H1 (cell line): ENCODE results near the gene TMEM174. TPM values are rescaled to one million over a fixed set of nuclear protein-coding genes. Genes with fewer than 3 reads are reported as not detected.

ENCODE experiments used
- CTBP2 ChIP-seq: IDR thresholded peaks from 2 replicates; pipeline ENCODE4 v1.7.0; 2011; ENCODE audit warnings: borderline replicate concordance, mild to moderate bottlenecking, moderate library complexity, mixed read lengths, low read length; ENCODE audit not compliant: insufficient read depth, insufficient read length
- JUND ChIP-seq: IDR thresholded peaks from 2 replicates; pipeline ENCODE4 v1.6.1; 2011; ENCODE audit warnings: mild to moderate bottlenecking, improper control_type of control experiment, low read length
- SP1 ChIP-seq: IDR thresholded peaks from 2 replicates; pipeline ENCODE4 v1.6.1; 2011; ENCODE audit warnings: low read depth, low read length
- SP4 ChIP-seq: IDR thresholded peaks from 2 replicates; pipeline ENCODE4 v1.6.1; 2012; ENCODE audit warnings: low read length, inconsistent platforms
- polyA plus RNA-seq, 7 experiments: library from polyadenylated mRNA; depleted of rRNA in 3 of 7; stranded (reverse) in 5 of 7; unstranded in 2 of 7; fragments of >200 nt in 5 of 7; fragments of 200-250 nt in 2 of 7; gene quantifications; 1 replicate in 5 of 7; 2 replicates in 1 of 7; 4 replicates in 1 of 7; pipeline versions ENCODE4 v1.2.1 to v1.2.3, GENCODE V29; 2011 to 2013; ENCODE audit warnings: missing spikeins in 2 of 7, mixed read lengths in 2 of 7
- total RNA-seq: library from RNA; stranded (reverse); fragmentation: NEBNext Ultra II Directional; extraction: Animal tissue kit (Norgen Biotek cat#: 25700); gene quantifications from 2 replicates; pipeline ENCODE4 v1.2.1, GENCODE V29; 2021
- TF ChIP-seq, protein P1 (sequence below): fragments of 300-600 bp; sonication (generic); IDR thresholded peaks from 2 replicates; pipeline ENCODE4 v1.7.1; 2012; ENCODE audit warnings: low read length, moderate library complexity, mild to moderate bottlenecking, inconsistent platforms; ENCODE audit not compliant: insufficient replicate concordance
- TF ChIP-seq, protein P2 (sequence below), 3 experiments: IDR thresholded peaks; 1 replicate in 2 of 3; 2 replicates in 1 of 3; pipeline versions ENCODE4 v1.5.1 to v1.6.1; 2011; ENCODE audit warnings: low read length in 3 of 3, mild to moderate bottlenecking in 3 of 3, inconsistent platforms in 2 of 3, low read depth in 1 of 3, moderate library complexity in 1 of 3; ENCODE audit not compliant: insufficient read depth in 1 of 3; ENCODE audit errors: control extremely low read depth in 1 of 3

The TMEM174 gene
- total and polyA plus RNA-seq, 2 of the 8 experiments (the other 6 are each of a cell fraction or from before 2014, with no cell fraction given) = not detected

DNA sequence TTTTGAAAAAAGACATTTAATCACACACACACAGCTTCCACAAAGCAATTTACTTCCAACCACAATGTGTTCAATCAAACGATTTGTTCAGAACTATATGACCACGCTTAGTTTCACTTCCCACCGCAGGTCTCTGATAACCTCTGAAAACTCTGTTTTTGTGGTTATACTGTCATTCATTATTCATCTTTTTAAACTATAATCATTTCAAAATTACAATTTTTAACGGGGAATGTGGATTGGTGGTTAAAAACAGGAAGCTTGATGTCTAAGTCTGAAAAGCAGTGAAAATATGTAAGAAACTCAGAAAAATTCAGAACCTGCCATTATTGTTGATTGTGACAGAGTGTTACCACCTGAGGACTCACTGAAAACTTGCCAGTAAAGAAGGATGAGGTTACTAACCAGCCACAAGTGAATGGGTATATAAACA, 12.7 kb upstream of the TMEM174 start (continued):
- TF ChIP-seq, protein P1, sequence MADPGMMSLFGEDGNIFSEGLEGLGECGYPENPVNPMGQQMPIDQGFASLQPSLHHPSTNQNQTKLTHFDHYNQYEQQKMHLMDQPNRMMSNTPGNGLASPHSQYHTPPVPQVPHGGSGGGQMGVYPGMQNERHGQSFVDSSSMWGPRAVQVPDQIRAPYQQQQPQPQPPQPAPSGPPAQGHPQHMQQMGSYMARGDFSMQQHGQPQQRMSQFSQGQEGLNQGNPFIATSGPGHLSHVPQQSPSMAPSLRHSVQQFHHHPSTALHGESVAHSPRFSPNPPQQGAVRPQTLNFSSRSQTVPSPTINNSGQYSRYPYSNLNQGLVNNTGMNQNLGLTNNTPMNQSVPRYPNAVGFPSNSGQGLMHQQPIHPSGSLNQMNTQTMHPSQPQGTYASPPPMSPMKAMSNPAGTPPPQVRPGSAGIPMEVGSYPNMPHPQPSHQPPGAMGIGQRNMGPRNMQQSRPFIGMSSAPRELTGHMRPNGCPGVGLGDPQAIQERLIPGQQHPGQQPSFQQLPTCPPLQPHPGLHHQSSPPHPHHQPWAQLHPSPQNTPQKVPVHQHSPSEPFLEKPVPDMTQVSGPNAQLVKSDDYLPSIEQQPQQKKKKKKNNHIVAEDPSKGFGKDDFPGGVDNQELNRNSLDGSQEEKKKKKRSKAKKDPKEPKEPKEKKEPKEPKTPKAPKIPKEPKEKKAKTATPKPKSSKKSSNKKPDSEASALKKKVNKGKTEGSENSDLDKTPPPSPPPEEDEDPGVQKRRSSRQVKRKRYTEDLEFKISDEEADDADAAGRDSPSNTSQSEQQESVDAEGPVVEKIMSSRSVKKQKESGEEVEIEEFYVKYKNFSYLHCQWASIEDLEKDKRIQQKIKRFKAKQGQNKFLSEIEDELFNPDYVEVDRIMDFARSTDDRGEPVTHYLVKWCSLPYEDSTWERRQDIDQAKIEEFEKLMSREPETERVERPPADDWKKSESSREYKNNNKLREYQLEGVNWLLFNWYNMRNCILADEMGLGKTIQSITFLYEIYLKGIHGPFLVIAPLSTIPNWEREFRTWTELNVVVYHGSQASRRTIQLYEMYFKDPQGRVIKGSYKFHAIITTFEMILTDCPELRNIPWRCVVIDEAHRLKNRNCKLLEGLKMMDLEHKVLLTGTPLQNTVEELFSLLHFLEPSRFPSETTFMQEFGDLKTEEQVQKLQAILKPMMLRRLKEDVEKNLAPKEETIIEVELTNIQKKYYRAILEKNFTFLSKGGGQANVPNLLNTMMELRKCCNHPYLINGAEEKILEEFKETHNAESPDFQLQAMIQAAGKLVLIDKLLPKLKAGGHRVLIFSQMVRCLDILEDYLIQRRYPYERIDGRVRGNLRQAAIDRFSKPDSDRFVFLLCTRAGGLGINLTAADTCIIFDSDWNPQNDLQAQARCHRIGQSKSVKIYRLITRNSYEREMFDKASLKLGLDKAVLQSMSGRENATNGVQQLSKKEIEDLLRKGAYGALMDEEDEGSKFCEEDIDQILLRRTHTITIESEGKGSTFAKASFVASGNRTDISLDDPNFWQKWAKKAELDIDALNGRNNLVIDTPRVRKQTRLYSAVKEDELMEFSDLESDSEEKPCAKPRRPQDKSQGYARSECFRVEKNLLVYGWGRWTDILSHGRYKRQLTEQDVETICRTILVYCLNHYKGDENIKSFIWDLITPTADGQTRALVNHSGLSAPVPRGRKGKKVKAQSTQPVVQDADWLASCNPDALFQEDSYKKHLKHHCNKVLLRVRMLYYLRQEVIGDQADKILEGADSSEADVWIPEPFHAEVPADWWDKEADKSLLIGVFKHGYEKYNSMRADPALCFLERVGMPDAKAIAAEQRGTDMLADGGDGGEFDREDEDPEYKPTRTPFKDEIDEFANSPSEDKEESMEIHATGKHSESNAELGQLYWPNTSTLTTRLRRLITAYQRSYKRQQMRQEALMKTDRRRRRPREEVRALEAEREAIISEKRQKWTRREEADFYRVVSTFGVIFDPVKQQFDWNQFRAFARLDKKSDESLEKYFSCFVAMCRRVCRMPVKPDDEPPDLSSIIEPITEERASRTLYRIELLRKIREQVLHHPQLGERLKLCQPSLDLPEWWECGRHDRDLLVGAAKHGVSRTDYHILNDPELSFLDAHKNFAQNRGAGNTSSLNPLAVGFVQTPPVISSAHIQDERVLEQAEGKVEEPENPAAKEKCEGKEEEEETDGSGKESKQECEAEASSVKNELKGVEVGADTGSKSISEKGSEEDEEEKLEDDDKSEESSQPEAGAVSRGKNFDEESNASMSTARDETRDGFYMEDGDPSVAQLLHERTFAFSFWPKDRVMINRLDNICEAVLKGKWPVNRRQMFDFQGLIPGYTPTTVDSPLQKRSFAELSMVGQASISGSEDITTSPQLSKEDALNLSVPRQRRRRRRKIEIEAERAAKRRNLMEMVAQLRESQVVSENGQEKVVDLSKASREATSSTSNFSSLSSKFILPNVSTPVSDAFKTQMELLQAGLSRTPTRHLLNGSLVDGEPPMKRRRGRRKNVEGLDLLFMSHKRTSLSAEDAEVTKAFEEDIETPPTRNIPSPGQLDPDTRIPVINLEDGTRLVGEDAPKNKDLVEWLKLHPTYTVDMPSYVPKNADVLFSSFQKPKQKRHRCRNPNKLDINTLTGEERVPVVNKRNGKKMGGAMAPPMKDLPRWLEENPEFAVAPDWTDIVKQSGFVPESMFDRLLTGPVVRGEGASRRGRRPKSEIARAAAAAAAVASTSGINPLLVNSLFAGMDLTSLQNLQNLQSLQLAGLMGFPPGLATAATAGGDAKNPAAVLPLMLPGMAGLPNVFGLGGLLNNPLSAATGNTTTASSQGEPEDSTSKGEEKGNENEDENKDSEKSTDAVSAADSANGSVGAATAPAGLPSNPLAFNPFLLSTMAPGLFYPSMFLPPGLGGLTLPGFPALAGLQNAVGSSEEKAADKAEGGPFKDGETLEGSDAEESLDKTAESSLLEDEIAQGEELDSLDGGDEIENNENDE = no peak
- TF ChIP-seq, protein P2, sequence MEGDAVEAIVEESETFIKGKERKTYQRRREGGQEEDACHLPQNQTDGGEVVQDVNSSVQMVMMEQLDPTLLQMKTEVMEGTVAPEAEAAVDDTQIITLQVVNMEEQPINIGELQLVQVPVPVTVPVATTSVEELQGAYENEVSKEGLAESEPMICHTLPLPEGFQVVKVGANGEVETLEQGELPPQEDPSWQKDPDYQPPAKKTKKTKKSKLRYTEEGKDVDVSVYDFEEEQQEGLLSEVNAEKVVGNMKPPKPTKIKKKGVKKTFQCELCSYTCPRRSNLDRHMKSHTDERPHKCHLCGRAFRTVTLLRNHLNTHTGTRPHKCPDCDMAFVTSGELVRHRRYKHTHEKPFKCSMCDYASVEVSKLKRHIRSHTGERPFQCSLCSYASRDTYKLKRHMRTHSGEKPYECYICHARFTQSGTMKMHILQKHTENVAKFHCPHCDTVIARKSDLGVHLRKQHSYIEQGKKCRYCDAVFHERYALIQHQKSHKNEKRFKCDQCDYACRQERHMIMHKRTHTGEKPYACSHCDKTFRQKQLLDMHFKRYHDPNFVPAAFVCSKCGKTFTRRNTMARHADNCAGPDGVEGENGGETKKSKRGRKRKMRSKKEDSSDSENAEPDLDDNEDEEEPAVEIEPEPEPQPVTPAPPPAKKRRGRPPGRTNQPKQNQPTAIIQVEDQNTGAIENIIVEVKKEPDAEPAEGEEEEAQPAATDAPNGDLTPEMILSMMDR (IDR thresholded peaks at IDR 0.05; ENCODE audit: control extremely low read depth in 1 of 3, insufficient read depth in 1 of 3, low read depth in 1 of 3, low read length in 3 of 3) = no peak
- no peak for TF ChIP-seq SP1
- TF ChIP-seq JUND = no peak
- no peak for TF ChIP-seq SP4
- TF ChIP-seq CTBP2 = no peak
